Limb (tissue), 2 donors: ENCODE results near the gene PKNOX2.

Source experiments
- DNase-seq, 2 donors: peaks; one replicate each; pipeline ENCODE4 v3.0.0-alpha.2; 2016; ENCODE audit errors: extremely low spot score in 2 of 2

The PKNOX2 gene

GRCh38 chr11:125281831-125282595, 117.5 kb downstream of the PKNOX2 start:
- DNase-seq: no peak

- DNase-seq: no peak
These were observed 118.0 kb downstream of the PKNOX2 start for GRCh38 chr11:125282596-125282914.

- no peak for DNase-seq
These were observed 119.8 kb downstream of the PKNOX2 start for GRCh38 chr11:125284245-125284850.

- DNase-seq: no peak
These were observed 121.3 kb downstream of the PKNOX2 start for GRCh38 chr11:125285844-125286243.

- DNase-seq: no peak
These were observed 121.9 kb downstream of the PKNOX2 start for GRCh38 chr11:125286486-125286885.

GRCh38 chr11:125287491-125288210, 123.1 kb downstream of the PKNOX2 start:
- DNase-seq: peak; percentile 82 to 84

GRCh38 chr11:125289419-125290098, 125.0 kb downstream of the PKNOX2 start:
- DNase-seq: no peak

GRCh38 chr11:125290263-125290662, 125.7 kb downstream of the PKNOX2 start:
- no peak for DNase-seq

GRCh38 chr11:125292100-125292499, 127.5 kb downstream of the PKNOX2 start:
- DNase-seq: no peak

GRCh38 chr11:125293596-125293995, 129.0 kb downstream of the PKNOX2 start:
- no peak for DNase-seq

- DNase-seq: no peak
These were observed 131.4 kb downstream of the PKNOX2 start for GRCh38 chr11:125295931-125296330.

GRCh38 chr11:125297346-125297915, 132.9 kb downstream of the PKNOX2 start:
- no peak for DNase-seq

GRCh38 chr11:125299061-125299615, 134.6 kb downstream of the PKNOX2 start:
- DNase-seq: no peak

- DNase-seq: no peak
These were observed 135.3 kb downstream of the PKNOX2 start for GRCh38 chr11:125299821-125300220.

GRCh38 chr11:125300791-125301218, 136.3 kb downstream of the PKNOX2 start:
- DNase-seq: peak in 1 of 2 donors; percentile 57

- DNase-seq: peak in 1 of 2 donors; percentile 51
These were observed 136.8 kb downstream of the PKNOX2 start for GRCh38 chr11:125301346-125301745.

GRCh38 chr11:125303186-125303585, 138.6 kb downstream of the PKNOX2 start:
- no peak for DNase-seq

- no peak for DNase-seq
These were observed 139.1 kb downstream of the PKNOX2 start for GRCh38 chr11:125303694-125304093.

- DNase-seq: peak in 1 of 2 donors; percentile 61
These were observed 139.6 kb downstream of the PKNOX2 start for GRCh38 chr11:125304136-125304535.

- no peak for DNase-seq
These were observed 140.3 kb downstream of the PKNOX2 start for GRCh38 chr11:125304876-125305275.

- no peak for DNase-seq
These were observed 140.8 kb downstream of the PKNOX2 start for GRCh38 chr11:125305345-125305744.
